Measurements from ENCODE around the gene XAF1.
"Not testable (repeated sequence)": the region's sequence is repeated elsewhere in the genome, so short reads cannot be mapped to it uniquely, and the experiment has no call there.

Gene XAF1

DNA sequence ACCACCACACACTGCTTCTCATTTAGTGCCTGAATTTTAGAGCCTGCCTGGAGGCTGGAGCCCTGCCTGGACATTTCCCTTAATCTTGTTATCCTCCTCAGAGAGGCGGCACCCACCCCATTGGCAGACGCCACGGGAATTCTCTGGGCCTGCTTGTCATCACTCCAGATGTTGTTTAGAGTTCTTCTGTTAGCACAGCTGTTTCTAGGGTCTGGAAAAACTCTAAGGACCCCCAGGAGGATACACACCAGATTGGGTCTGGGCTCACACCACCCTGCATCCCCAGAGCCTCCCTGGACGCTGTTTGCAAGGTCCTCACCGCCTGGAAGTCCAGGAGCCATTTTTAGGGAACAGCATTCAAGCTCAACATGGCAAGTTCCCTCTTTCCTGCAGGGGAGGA lies 565 bp upstream of the XAF1 start:
- DNase-seq: no peak

DNA sequence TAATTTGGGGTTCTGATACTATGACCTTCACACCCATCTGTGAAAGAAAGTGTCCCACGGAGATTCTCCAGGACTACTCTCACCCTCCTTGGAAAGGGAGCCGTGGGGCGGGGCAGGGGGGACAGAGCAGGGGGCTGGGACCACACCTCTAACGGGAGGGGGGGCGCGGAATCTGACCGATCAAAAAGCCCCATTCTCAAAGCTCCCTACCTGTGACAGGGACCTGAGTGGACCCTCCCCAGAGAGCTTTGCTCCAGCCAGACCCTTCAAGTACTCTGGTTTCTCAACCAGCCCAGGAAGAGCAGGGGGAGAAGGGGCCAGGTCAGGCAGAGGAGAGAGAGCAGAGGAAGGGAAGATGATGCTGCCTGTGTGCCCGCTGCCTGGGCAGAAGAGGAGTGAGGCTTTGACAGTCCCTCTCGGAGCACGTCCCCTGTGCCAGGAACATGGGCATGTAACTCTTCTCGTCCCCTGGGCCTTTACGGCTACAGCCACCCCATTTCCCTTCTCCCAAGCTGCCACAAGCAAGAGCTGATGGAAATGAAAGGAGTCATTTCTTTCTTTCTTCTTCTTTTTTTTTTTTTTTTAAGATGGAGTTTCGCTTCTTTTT lies 682 bp downstream of the XAF1 start:
- no peak for DNase-seq

DNA sequence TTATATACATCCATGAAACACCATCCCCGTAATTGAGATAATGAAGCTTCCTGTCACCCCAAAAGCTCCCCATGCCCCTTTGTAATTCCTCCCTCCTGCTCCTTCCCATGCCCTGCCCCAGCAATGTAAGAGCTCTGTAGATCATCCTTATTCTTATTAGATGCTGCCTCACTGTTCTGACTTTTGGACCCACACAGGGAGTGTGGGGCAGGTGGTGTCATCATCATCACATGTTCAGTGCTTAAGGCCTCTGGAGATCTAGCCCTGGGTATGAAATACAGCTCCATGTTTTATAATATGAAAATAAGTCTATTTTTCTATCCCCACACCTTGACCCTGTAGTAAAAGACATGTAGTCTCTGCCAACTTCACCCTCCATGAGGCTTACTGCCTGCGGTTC lies 1.9 kb downstream of the XAF1 start:
- no peak for DNase-seq

DNA sequence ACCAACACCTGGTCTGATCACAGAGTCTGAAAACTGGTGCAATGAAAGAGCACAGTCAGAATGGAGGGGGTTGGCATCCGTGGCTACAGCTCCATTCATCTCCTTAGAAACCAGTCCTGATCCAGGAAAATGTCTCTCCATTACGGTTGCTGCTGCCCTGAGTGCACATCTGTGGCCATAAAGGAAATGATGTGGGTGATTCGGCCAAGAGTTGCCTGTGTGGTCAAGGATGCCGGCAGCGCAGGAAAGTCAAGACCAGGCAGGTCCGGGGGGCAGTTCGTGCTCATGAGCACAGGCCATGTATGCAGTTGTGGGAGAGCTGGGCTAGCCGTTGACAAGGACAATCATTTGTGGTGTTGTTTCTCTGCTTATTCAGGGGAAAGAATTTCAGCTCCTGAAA lies 5.9 kb downstream of the XAF1 start:
- DNase-seq: no peak

DNA sequence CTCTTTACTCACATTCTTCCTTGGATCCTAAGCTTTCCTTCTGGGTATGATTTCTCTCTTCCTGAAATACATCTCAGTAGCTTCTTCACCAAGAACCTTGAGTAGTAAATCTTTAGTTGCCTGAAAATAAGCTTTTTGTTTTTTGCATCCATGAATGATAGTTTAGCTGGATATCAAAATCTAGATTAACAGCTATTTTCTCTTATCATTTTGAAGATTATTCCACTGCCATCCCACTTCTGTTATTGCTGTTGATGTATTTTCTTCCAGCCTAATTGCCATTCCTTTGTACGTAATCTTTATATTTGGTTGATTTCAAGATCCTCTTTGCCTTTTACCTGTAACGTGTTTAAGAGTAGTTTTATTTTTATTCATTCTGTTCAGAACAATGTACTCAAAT lies 12.6 kb downstream of the XAF1 start:
- DNase-seq: no peak

DNA sequence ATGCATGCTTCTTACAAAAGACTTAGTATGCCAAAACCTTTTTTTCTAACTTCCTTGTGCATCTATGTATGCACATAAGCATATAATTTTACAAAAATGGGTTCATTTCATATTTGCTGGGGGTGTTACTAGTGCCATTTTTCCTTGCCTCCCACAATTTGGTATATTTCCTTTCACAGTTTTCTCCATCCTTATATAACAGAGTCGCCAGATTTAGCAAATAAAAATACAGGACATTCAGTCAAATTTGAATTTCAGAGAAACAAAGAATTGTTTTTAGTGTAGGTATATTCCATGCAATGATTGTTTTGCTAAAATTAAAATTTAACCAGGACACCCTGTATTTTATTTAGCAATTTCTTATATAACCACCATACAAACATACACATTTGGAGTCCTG lies 16.2 kb downstream of the XAF1 start:
- DNase-seq: no peak

DNA sequence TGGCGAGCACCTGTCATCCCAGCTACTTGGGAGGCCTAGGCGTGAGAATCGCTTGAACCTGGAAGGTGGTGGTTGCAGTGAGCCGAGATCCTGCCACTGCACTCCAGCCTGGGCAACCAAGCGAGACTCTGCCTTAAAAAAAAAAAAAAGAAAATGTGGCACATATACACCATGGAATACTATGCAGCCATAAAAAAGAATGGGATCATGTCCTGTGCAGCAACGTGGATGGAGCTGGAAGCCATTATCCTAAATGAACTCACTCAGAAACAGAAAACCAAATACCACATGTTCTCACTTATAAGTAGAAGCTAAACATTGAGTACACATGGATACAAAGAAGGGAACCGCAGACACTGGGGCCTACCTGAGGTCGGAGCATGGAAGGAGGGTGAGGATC lies 19.1 kb downstream of the XAF1 start:
- not testable (repeated sequence) for DNase-seq

DNA sequence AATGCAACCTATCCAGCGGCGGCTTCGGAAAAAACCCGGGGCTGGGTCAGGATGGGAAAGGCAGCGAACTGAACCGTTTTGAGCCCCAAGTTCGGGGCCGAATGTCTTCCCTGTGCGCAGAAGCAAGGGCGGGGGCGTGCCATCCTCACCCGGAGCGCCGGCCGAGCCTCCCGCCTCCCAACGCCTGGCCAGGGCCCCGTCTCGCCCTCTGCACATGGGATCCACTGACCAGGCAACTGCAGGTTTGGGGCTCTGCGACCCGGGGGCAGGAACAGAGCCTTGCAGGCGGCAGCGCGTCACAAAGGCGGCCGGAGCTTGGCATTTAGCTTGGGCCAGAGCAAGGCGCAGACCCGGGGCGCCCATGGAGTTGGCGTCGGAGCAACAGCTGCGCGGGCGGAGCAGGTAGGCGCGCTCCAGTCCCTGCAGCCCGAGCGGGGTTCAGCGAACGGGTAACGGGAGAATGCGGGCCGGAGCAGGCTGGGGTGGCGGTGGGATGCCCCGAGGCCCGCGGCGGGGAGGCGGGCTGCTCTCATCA lies 20.1 kb downstream of the XAF1 start, which contains the start of gene FBXO39:
FBXO39 (plus strand) TSS at position 345 of the 535 bp plus-strand sequence. CDS start 3,654 bp downstream, outside the sequence.
- peak; percentile 2 for DNase-seq

DNA sequence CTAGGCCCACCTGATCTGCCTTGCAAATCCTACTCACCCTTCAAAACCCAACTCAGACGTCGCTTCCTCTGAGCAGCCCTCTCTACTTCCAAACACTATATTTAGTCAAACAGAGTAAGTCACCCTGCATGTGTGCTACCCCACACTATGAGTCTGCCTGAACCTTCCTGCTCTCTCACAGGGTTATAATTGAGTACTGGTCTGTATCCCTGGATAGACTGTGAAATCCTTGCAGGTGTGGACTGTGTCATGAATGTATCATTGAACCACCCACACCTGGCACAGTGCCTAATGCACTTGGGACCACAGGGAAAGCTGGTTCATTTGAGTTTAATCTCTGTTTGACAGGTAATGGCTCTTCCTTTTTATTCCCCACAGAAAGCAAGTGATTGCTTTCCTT lies 23.6 kb downstream of the XAF1 start:
- DNase-seq: no peak

DNA sequence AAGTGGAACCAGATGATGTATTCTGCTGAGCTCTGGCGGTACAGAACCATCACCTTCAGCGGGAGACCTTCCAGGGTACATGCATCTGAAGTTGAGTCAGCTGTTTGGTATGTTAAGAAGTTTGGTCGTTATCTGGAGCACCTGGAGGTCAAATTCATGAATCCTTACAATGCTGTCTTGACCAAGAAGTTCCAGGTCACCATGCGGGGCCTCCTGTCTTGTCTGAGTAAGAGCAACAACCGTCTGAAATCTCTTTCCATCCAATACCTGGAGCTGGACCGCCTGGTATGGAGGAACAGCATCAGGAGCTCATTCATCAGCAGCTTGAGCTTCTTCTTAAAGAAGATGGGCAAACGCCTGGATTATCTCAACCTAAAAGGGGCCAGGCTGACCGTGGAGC lies 24.2 kb downstream of the XAF1 start:
- DNase-seq: no peak

DNA sequence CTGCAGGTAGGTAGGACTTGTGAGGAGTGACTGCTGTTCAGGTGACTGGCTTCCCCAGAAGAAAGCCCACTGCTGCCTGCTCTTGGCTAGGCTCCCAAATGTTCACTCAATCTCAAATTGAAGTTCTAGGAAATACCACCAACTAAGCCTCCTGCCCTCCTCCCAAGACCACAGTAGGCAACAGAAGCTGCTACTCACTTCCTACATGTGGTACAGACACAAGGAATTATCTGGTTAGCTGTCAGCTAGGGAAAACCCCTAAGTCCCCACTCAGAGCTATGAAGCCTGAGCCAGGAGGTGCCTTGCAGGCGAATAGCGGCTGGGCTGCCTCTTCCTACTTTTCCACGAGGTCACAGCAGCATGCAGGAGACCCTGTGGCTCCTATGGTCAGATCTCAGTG lies 25.0 kb downstream of the XAF1 start:
- no peak for DNase-seq

DNA sequence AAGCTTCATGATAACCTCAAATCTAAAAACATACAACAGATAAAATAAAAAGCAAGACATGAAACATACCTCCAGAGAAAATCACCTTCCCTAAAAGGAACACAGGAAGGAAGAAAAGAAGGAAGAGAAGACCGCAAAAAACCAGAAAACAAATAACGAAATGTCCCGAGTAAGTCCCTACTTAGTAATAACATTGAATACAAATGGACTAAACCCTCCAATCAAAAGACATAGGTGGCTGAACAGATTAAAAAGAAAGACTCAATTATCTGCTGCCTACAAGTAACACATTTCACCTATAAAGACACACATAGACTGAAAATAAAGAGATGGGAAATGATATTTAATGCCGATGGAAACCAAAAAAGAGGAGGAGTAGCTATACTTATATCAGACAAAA lies 26.4 kb downstream of the XAF1 start:
- no peak for DNase-seq

DNA sequence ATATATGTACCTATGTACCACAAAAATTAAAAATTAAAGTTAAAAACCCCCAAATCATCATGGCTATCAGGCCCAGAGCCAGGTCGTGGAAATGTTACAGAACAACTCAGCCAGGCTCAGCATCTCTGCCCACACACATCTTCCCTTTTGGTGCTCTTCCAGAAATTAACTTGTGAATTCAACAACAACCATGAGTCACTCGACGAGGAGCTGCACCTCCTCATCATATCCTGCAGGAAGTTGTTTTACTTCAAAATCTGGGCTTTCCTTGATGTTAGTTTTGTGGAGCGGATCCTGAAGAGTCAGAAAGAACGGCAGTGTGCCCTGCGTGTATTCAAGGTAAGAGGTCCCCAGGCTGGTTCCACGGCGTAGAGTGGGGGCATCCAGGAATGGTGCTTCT lies 30.8 kb downstream of the XAF1 start:
- no peak for DNase-seq

DNA sequence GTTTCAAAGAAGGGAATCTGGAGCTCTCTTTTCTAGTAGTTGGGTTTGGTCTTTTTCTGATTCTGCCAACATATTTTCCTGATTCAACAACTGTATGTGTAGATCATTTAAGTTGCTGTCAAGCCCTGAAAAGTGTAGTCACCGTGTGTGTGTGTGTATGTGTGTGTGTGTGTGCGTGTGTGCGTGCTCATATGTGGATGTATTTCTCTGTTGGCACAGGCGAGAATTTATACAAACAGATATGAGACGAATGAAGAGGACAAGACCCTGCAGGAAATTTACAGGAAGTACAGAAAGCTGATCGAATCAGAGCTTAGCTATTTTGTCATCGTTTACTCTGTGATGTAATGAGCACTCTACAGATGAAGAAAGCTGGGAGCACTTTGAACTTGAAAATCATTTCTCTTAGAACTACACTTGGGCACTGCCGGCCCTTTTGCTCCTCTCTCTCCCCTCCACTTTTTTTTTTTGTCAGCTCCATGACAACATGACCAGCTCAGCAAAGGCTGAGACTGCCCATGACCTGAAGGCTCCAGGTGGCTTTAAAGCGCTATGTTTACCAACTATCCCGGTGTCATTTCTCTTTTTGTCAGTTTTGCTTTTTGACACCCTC lies 31.3 kb downstream of the XAF1 start:
- DNase-seq: no peak

DNA sequence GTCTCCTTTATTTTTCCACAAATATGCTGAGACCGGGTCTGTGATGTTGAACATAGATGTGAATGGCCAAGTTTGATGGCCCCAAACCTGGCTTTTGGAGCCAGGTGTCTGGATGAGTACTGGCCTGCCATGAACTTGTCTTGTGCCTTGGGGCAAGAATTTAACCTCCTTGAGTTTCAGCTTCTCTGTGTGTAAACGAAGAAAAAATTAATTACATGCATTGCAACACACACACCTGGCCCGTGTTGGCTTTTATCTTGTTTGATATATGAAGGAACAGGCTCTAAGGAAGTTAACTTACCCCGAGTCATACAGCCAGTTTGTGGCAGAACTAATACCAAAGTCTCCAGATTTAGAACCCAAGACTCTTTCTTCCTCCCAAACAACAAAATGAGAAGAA lies 33.3 kb downstream of the XAF1 start:
- DNase-seq: no peak

DNA sequence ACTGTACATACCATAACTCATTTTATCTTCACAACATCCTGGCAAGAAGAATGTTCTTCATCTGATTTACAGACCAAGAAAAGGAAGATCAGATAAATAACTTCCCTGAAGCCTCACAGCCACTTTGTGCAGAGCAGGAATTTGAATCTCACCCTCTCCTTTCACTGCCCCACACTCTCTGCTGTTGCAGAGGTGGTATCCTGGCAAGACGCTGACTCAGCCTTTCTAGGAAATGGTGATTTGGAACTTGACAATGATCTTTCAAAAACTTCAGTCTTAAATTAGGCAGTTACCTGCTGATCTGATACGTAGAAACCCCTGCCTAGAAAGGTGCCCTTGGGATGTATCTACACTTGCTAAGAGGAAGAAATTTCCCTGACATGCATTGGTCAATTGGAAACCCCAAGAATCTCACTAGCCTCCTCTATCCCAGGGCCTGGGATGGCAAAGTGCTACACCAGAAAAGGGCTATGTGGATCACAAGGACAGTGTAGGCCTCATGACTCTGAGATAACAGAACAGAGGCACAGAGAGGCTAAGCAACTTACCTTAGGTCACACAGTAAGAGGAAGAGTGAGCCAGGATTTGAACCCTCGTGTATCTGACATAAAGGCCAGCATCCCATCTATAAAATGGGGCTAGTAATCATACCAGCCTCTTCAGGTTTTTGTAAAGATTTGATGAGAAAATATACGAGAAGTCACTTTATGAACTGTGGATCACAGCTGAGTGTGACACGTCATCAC lies 38.1 kb downstream of the XAF1 start:
- DNase-seq: no peak

DNA sequence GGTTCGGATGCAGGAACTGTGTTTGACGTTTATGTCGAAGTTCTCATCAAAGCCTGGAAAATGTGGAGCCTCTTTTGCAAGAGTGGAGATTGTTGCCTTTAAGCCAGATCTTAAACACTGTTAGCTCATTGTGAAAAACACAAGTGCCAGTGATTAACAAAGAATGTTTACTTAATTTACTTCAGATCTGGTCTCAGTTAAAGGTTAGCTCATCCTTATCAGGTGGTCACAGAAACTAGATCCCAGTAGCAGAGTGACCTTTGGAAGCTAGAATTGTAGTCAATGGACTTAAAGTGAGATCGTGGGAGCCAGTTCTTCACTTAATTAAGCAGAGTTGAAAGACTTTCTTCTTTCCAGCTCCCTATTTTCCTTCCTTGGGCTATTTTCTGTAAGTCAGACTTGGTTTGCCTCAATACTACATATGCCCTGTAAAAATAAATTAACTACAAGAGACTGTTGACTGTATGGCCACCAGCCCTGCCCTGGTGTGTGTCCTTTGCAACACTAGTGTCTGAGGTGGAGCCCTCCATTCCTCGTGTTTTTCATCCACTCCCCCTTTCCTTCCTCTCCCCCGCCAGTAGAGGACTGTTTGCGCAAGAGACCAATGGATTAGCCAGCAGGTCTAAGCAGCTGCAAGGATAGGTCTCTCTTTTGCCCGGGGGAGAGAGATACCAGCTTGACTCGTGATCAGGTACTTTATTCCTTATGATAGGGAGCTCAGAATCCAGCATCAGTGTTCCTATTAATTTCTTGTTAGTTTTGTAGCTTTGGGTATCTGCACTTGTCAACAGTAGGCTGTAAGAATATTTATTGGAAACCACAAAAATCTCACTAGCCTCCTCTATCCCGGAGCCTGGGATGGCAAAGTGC lies 40.4 kb downstream of the XAF1 start:
- no peak for DNase-seq

DNA sequence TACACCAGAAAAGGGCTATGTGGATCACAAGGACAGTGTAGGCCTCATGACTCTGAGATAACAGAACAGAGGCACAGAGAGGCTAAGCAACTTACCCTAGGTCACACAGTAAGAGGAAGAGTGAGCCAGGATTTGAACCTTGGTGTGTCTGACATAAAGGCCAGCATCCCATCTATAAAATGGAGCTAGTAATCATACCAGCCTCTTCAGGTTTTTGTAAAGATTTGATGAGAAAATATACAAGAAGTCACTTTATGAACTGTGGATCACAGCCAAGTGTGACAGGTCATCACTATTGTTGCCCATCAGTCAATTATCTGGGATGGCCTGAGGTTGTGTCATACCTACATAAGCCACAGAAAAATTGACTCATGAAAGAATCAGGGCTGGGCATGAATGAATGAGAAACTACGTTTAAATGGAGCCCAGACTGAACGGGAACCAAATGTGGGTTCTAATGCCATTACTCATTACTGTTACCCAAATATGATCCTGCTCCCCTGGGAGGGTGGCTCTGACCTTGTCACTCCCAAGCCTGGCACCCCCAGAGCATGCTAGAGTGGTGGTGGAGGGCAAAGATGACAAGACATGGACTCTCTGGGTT lies 41.1 kb downstream of the XAF1 start:
- DNase-seq: no peak

DNA sequence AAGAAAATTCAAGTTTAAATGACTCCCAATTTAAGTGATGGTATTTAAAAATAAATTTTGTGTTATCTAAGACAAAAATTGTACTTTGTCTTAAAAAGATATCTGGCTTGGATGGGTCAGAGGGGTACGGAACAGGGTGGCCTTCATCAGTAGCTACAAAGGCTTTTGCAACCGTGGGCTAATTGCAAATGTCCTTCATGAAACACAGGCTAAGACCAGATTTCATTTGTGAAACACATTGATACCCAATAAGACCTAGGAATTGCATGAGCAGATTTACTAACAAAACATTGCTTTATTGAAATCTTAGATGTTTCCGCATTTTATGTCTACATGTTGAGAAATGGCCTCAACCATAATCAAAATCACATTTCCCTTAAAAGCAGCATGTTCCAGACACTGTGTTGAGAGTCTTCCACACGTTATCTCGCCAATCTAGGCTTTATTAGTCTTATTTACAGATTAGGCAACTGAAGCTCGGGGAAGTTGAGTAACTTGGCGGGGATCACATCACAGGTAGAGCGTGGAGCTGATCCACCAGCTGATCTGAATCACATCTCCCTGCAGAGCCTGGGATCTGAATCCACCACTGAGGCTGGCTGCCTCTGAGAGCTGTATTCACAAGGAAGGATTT lies 42.0 kb downstream of the XAF1 start:
- DNase-seq: no peak

DNA sequence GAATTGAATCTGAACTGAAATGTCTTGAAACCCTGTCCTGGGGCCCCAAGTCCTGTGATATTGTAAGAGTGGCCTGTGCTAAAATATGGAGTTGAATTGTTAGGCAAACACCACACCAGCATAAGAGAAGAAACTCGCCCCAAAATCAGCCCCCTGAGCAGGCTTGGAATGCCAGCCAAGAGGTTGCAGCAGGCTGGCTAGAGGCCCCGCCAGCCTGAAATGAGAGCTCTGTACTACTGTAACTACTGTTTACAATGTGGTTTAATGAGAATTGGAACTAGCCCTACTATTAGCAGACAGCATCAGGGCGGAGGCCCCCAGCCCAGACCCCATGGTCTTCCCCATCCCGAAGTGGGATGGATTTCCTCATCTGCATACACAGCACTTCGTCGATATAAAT lies 43.9 kb downstream of the XAF1 start:
- no peak for DNase-seq

DNA sequence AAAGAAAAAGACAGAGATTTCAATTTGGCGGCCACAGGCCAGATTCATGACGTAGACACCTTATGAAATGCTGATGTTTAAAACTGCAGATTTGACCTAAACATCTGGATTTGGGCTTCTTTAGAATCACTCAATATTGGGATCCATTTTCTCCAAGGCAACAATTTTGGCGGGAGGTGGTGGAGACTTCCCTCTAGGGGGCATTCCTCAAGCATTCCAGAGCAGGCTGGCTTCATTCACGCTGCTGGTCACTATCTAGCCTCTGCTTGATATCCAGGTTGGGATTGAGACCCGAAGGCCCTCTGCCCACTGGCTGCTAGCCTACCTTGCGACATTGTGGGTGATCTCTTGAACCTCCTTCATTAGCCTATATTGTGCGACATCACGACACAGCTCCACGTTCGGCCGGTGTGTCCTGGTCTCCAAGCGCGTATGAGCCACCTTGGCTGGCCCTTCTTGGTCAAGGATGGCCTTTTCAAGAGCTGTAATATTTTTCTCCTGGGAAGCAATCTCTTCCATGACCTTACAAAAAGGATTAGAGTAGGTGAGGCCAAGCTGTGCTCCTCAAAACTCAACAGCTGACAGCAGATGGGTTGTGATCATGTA lies 44.7 kb downstream of the XAF1 start:
- DNase-seq: no peak

DNA sequence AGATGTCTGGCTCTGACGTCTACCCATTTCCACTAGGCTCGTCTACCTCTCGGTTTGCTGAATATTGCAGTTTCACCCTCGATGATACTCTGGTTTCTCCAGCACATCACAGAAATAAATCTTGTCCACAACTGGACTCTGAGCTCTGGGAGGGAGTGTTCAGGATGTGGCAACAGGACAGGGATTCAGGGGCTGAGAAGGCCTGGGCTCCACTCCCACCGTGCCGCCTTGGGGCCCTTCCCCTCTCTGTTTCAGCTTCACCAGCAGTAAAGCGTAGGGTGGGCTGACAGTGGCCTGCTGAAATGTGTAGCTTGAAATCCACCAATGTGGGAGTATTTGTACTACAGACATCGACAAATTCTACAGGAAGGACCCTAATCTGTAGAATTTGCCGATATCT lies 55.7 kb downstream of the XAF1 start:
- no peak for DNase-seq
